ENCODE results near the gene PTGES. TPM values are rescaled to one million over a fixed set of nuclear protein-coding genes. Genes with fewer than 3 reads are reported as not detected.

Gene PTGES
- total RNA-seq, 1 experiment from 2014 or later: 0.18 TPM

- no peak for DNase-seq (ENCODE audit: low read depth)
Observed at GRCh38 chr9:129694243-129694646, 58.6 kb downstream of the PTGES start.

DNA sequence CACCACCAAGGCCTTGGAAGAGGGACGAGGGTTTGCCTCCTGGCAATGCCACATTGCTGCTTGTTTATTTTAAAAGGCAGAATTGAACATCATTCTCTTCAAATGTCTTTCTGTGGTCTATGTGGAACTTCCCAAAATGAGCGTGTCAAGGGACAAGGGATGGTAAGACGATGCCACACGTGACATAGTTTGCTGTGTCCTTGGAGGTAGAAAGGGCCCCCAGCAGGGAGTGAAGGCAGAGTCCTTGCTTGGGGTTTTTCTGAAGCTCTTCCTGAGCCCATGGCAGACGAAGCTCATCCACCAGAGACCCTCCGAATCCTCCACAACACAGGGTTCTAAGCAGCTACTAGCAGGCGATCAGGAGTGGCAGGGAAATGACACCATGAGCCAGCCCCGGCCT, 59.1 kb downstream of the PTGES start:
- no peak for DNase-seq (ENCODE audit: low read depth)

DNA sequence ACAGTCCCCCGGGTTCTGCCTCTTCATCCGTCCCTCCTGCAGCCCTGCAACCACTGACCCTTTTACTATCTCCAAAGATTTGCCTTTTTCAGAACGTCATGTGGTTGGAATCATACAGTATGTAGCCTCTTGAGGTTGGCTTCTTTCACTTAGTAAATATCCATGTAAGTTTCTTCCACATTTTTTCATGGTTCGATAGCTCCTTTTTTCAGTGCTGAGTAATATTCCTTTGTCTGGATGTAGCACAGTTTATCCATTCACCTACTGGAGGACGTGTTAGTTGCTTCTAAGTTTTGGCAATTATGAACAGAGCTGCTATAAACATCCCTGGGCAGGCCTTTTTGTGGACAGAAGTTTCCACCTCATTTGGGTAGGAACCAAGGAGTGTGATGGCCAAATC, 60.3 kb downstream of the PTGES start:
- no peak for DNase-seq (ENCODE audit: low read depth)

Other genes starting within 250 kb of the PTGES start
- not detected in 2 replicates for gene C9orf50, start 131.9 kb downstream of the PTGES start, total RNA-seq (2014; rRNA removed; shearing (Covaris generic))
- gene NTMT1, start 126.9 kb downstream of the PTGES start, total RNA-seq (2014; rRNA removed; shearing (Covaris generic)): 65.9 and 66.4 TPM in 2 replicates
- gene ASB6, start 110.9 kb downstream of the PTGES start, total RNA-seq (2014; rRNA removed; shearing (Covaris generic)): 28.7 and 31.6 TPM in 2 replicates
- gene PRRX2, start 87.4 kb downstream of the PTGES start, total RNA-seq (2014; rRNA removed; shearing (Covaris generic)): not detected in 2 replicates
- 34.3 and 39.1 TPM in 2 replicates for gene TOR1B, start 50.1 kb upstream of the PTGES start, total RNA-seq (2014; rRNA removed; shearing (Covaris generic))
- 55.1 and 75.2 TPM in 2 replicates for gene TOR1A, start 71.1 kb upstream of the PTGES start, total RNA-seq (2014; rRNA removed; shearing (Covaris generic))
- 86.5 and 101 TPM in 2 replicates for gene C9orf78, start 82.2 kb upstream of the PTGES start, total RNA-seq (2014; rRNA removed; shearing (Covaris generic))
- 5.9 and 7.5 TPM in 2 replicates for gene USP20, start 82.4 kb upstream of the PTGES start, total RNA-seq (2014; rRNA removed; shearing (Covaris generic))